NCI-H82 (cell line): ENCODE results near the gene NXT1.
"Not testable (repeated sequence)": the region's sequence is repeated elsewhere in the genome, so short reads cannot be mapped to it uniquely, and the experiment has no call there.

ENCODE experiments used
- DNase-seq: peaks from one replicate; lab custom pipeline; 2025; lab: John Stamatoyannopoulos, UW

The NXT1 gene

GRCh38 chr20:23350196-23350903 is at the start of gene NXT1:
TSS of gene NXT1 (plus strand) at chr20:23350791. CDS start at chr20:23354042, 3,251 bp downstream.
- DNase-seq = peak; percentile 99

- no peak for DNase-seq
Observed at GRCh38 chr20:23301436-23302050, 49.0 kb upstream of the NXT1 start.

- DNase-seq = no peak
Observed at GRCh38 chr20:23302386-23302785, 48.2 kb upstream of the NXT1 start.

- DNase-seq = no peak
Observed at GRCh38 chr20:23302801-23303200, 47.8 kb upstream of the NXT1 start.

- DNase-seq = no peak
Observed at GRCh38 chr20:23303325-23304102, 47.1 kb upstream of the NXT1 start.

GRCh38 chr20:23304616-23305015 is 46.0 kb upstream of the NXT1 start:
- DNase-seq = no peak

GRCh38 chr20:23305098-23305497 is 45.5 kb upstream of the NXT1 start:
- DNase-seq = no peak

GRCh38 chr20:23307393-23307792 is 43.2 kb upstream of the NXT1 start:
- DNase-seq = not testable (repeated sequence)

GRCh38 chr20:23308024-23308423 is 42.6 kb upstream of the NXT1 start:
- no peak for DNase-seq

GRCh38 chr20:23308908-23309307 is 41.7 kb upstream of the NXT1 start:
- no peak for DNase-seq

- no peak for DNase-seq
Observed at GRCh38 chr20:23309781-23310180, 40.8 kb upstream of the NXT1 start.

- DNase-seq = no peak
Observed at GRCh38 chr20:23311947-23312506, 38.6 kb upstream of the NXT1 start.

- no peak for DNase-seq
Observed at GRCh38 chr20:23313271-23313670, 37.3 kb upstream of the NXT1 start.

- DNase-seq = no peak
Observed at GRCh38 chr20:23314699-23315098, 35.9 kb upstream of the NXT1 start.

- no peak for DNase-seq
Observed at GRCh38 chr20:23315099-23315498, 35.5 kb upstream of the NXT1 start.

GRCh38 chr20:23316626-23317025 is 34.0 kb upstream of the NXT1 start:
- no peak for DNase-seq

- no peak for DNase-seq
Observed at GRCh38 chr20:23317081-23317480, 33.5 kb upstream of the NXT1 start.

- peak; percentile 35 for DNase-seq
Observed at GRCh38 chr20:23318347-23318746, 32.2 kb upstream of the NXT1 start.

GRCh38 chr20:23320317-23320716 is 30.3 kb upstream of the NXT1 start:
- peak; percentile 75 for DNase-seq

GRCh38 chr20:23325107-23325506 is 25.5 kb upstream of the NXT1 start:
- no peak for DNase-seq

- DNase-seq = no peak
Observed at GRCh38 chr20:23326774-23327173, 23.8 kb upstream of the NXT1 start.

- no peak for DNase-seq
Observed at GRCh38 chr20:23327617-23328333, 22.8 kb upstream of the NXT1 start.
